ENCODE data around the gene ATXN10. TPM values are rescaled to one million over a fixed set of nuclear protein-coding genes. Genes with fewer than 3 reads are reported as not detected.

Gene ATXN10
- total and polyA plus RNA-seq, 3 donors from 2014 or later, result 171 to 204 (median 176) TPM

DNA sequence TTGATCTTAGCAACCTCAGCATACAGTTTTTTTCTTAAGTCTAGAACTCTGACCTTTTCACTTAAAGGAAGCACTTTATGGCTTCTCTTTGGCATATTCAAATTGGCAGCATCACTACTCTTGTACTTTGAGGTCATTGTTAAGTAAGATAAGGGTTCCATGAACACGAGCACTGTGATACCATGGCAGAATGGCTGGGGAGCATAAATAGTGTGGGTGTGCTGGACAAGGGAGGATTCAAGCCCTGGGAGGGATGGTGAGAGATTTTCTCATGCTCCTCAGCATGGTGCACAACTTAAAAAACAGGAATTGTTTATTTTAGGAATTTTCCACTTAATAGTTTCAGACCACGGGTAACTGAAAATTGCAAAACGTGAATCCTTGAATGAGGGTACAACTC lies 111.4 kb downstream of the ATXN10 start:
- Histone ChIP-seq H3K27me3 (no peaks in the 10 kb centered on the region), H3K27ac (no peak overlapping the region), H3K9me3 (no peaks in the 10 kb centered on the region), H3K4me3 (no peak overlapping the region), H3K4me1 (no peaks in the 10 kb centered on the region), H3K36me3 (ENCODE audit: low read depth, missing control alignments) (no peaks in the 10 kb centered on the region)
- no peak for TF ChIP-seq POLR2A (IDR thresholded peaks at IDR 0.05)
- TF ChIP-seq, protein P1, sequence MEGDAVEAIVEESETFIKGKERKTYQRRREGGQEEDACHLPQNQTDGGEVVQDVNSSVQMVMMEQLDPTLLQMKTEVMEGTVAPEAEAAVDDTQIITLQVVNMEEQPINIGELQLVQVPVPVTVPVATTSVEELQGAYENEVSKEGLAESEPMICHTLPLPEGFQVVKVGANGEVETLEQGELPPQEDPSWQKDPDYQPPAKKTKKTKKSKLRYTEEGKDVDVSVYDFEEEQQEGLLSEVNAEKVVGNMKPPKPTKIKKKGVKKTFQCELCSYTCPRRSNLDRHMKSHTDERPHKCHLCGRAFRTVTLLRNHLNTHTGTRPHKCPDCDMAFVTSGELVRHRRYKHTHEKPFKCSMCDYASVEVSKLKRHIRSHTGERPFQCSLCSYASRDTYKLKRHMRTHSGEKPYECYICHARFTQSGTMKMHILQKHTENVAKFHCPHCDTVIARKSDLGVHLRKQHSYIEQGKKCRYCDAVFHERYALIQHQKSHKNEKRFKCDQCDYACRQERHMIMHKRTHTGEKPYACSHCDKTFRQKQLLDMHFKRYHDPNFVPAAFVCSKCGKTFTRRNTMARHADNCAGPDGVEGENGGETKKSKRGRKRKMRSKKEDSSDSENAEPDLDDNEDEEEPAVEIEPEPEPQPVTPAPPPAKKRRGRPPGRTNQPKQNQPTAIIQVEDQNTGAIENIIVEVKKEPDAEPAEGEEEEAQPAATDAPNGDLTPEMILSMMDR (IDR thresholded peaks at IDR 0.05), result no peak
- intact Hi-C loops (cut with DNase I; ENCODE audit: low total_unique reads), result no loop called here
- DNase-seq, result no peak
- WGBS, 2 donors, result 67 to 69% methylated on average over 3 of the region's 3 CpGs

DNA sequence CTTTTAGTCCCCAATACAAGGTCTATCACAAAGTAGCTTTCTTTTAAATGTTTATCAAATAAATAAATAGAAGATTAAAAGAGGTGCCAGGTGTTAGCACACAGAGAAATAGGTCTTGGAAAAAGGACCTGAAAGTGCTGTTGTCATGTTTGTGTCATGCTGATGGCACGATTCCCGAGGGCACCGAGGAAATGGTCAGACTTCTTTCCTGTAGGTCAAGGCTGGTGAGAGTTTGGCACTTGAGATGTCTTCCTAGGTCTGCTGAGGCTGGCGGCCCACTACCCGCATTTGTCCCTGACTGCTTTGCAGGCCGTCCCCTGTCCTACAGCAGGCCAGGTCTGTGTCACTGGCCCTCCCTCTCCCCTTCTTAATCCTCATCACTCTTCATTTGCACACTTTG lies 112.1 kb downstream of the ATXN10 start:
- Histone ChIP-seq H3K27ac (no peak overlapping the region), H3K27me3 (no peaks in the 10 kb centered on the region), H3K9me3 (no peaks in the 10 kb centered on the region), H3K4me3 (no peak overlapping the region), H3K4me1 (no peaks in the 10 kb centered on the region), H3K36me3 (ENCODE audit: low read depth, missing control alignments) (no peaks in the 10 kb centered on the region)
- intact Hi-C loops (cut with DNase I; ENCODE audit: low total_unique reads), result no loop called here
- 84 to 98% methylated on average over 6 of the region's 6 CpGs for WGBS, 2 donors
- no peak for TF ChIP-seq POLR2A (IDR thresholded peaks at IDR 0.05)
- no peak for DNase-seq

DNA sequence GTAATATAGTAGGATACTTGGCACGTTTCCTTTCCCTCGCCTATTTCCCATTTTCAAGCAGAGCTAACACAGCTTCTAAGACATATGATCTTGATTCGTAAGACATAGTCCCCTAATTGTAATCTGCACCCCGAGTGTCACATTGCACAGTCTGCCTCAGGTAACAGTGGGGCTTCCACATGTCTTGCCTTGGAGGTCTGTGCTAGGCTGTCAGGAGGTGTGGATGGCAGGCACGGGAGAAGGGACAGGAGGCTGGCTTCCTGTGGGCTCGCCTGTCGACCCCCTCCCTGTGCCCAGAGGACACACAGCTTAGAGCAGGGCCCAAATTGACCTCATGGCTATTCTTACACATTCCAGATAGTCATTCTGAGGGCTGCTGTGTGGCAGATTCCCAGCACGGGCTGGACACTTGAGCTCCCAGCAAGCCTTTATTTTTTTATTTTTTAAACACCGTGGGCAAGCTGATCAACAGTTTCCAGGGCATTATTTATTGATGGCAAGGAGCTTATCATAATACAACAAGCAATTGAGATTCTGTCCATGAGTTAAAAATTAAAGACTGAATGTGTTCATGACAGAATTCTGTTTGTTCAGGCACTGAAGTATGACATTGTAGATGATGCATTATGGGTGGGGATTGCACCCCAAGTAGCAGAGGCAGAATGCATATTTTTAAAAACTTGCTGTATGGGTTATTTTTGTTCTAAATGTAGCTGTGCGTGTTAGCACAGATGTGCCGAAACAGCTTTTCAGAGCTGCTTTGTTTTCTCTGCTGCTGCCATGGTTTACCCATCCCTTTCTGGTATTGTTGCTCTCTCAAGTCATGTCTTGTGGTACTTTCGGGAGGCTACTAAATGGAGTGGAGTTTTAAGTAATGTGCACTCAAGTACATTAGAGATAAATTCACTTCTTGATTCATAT lies 113.0 kb downstream of the ATXN10 start:
- H3K27me3 ChIP-seq, result no peaks in the 10 kb centered on the region
- TF ChIP-seq POLR2A (IDR thresholded peaks at IDR 0.05), result no peak
- TF ChIP-seq, protein P1 (IDR thresholded peaks at IDR 0.05), result no peak
- no peak overlapping the region for H3K27ac ChIP-seq
- H3K4me3 ChIP-seq, result no peak overlapping the region
- no peaks in the 10 kb centered on the region for H3K36me3 ChIP-seq (ENCODE audit: low read depth, missing control alignments)
- DNase-seq, result no peak
- 81 to 91% methylated on average over 12 of the region's 12 CpGs for WGBS, 2 donors
- H3K9me3 ChIP-seq, result no peaks in the 10 kb centered on the region
- intact Hi-C loops (cut with DNase I; ENCODE audit: low total_unique reads), result no loop called here
- H3K4me1 ChIP-seq, result no peaks in the 10 kb centered on the region

DNA sequence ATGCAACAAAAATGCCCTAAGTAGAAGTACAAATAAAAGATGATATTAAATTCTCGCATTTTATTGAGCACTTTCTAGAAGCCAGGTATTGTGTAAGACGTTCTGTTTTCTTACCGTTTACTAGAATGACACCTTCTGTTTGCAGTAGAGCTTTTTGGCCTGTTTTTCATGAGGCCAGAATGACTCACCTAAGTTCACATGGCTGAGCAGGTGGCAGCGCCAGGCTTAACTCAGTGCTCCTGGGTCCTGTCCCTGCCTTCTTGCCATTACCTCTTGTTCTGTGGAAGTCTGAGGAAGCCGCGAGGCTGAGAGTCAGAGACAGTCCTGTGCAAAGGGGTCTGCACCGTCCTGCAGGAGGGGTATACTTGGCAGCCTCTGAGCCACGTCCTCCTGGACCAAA lies 113.8 kb downstream of the ATXN10 start:
- WGBS, 2 donors, result 93% methylated on average over 8 of the region's 8 CpGs
- no peak overlapping the region for H3K4me3 ChIP-seq
- no peak for DNase-seq
- TF ChIP-seq POLR2A (IDR thresholded peaks at IDR 0.05), result no peak
- TF ChIP-seq, protein P1 (IDR thresholded peaks at IDR 0.05), result no peak
- H3K36me3 ChIP-seq (ENCODE audit: low read depth, missing control alignments), result no peaks in the 10 kb centered on the region
- intact Hi-C loops (cut with DNase I; ENCODE audit: low total_unique reads), result no loop called here
- no peaks in the 10 kb centered on the region for H3K4me1 ChIP-seq
- H3K9me3 ChIP-seq, result no peaks in the 10 kb centered on the region
- H3K27me3 ChIP-seq, result no peaks in the 10 kb centered on the region
- H3K27ac ChIP-seq, result no peak overlapping the region

DNA sequence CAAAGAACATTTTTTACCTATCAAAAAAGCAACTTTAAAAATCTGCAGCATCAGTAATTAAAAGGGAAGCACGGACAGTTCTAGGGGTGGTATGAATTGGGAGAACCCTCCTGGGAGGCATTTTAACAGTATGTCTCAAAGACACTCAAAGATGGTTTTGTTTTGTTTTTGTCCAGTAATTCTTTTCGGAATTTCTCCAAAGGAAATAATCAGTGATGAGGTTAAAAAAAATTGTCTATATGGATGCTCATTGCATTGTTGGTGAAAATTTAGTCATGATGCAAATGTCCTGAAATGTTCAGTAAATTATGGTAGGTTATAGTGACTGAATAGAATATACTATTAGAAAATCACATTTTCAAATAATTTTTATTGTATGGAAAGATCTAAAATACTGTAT lies 115.1 kb downstream of the ATXN10 start:
- intact Hi-C loops (cut with DNase I; ENCODE audit: low total_unique reads), result no loop called here
- no peak for DNase-seq
- H3K27me3 ChIP-seq, result no peaks in the 10 kb centered on the region

More for the DNA sequence above, 115.1 kb downstream of the ATXN10 start:
- no peaks in the 10 kb centered on the region for H3K4me1 ChIP-seq
- TF ChIP-seq POLR2A (IDR thresholded peaks at IDR 0.05), result no peak
- TF ChIP-seq, protein P1 (IDR thresholded peaks at IDR 0.05), result no peak
- no peaks in the 10 kb centered on the region for H3K36me3 ChIP-seq (ENCODE audit: low read depth, missing control alignments)
- WGBS, 2 donors, result 35 to 64% methylated on average over 2 of the region's 2 CpGs
- no peaks in the 10 kb centered on the region for H3K9me3 ChIP-seq
- no peak overlapping the region for H3K4me3 ChIP-seq
- no peak overlapping the region for H3K27ac ChIP-seq
